ENCODE measurements around the gene WDR45B. TPM values are rescaled to one million over a fixed set of nuclear protein-coding genes. Genes with fewer than 3 reads are reported as not detected.

Gene WDR45B
- total RNA-seq, 3 donors from 2014 or later, result 74.2 to 118 (median 83.9) TPM

DNA sequence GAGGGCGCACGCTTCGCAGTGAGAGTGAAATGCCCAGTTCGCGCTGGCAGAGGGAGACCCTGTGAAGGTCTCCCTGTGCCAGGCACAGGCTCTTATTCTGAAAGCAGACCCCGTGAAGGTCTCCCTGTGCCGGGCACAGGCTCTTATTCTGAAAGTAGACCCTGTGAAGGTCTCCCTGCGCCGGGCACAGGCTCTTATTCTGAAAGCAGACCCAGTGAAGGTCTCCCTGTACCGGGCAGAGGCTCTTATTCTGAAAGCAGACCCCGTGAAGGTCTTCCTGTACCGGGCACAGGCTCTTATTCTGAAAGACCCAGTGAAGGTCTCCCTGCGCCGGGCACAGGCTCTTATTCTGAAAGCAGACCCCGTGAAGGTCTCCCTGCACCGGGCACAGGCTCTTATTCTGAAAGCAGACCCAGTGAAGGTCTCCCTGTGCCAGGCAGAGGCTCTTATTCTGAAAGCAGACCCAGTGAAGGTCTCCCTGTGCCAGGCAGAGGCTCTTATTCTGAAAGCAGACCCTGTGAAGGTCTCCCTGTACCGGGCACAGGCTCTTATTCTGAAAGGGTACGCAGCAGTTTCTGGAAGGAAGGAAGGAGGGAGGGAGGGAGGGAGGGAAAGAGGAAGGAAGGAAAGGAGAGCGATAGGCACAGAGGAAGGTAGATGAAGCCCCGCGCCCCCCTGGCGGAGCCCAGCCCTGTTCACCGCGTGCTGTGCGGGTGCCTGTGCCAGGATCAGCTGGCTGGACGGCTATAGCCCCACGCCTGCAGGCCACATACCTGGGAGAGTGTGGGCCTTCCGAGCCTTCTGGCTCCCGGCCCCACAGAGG lies 55.3 kb downstream of the WDR45B start:
- TF ChIP-seq, protein P1, sequence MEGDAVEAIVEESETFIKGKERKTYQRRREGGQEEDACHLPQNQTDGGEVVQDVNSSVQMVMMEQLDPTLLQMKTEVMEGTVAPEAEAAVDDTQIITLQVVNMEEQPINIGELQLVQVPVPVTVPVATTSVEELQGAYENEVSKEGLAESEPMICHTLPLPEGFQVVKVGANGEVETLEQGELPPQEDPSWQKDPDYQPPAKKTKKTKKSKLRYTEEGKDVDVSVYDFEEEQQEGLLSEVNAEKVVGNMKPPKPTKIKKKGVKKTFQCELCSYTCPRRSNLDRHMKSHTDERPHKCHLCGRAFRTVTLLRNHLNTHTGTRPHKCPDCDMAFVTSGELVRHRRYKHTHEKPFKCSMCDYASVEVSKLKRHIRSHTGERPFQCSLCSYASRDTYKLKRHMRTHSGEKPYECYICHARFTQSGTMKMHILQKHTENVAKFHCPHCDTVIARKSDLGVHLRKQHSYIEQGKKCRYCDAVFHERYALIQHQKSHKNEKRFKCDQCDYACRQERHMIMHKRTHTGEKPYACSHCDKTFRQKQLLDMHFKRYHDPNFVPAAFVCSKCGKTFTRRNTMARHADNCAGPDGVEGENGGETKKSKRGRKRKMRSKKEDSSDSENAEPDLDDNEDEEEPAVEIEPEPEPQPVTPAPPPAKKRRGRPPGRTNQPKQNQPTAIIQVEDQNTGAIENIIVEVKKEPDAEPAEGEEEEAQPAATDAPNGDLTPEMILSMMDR (IDR thresholded peaks at IDR 0.05), result no peak
- TF ChIP-seq POLR2AphosphoS5 (IDR thresholded peaks at IDR 0.05), result peak in 1 of 3 donors; percentile 12
- no peaks in the 10 kb centered on the region for H3K27me3 ChIP-seq
- H3K4me1 ChIP-seq, result peaks cover 0 to 18% of the 10 kb centered on the region in 2 donors
- intact Hi-C loops (cut with DNase I; ENCODE audit: low total_unique reads), result no loop called here
- peak overlapping the region; percentile 94 to 96 for H3K27ac ChIP-seq
- H3K36me3 ChIP-seq, result no peaks in the 10 kb centered on the region
- no peaks in the 10 kb centered on the region for H3K9me3 ChIP-seq
- peak overlapping the region; percentile 61 to 80 (median 68) for H3K4me3 ChIP-seq
- DNase-seq (ENCODE audit: low spot score in 2 of 2), result peak in 1 of 2 donors; percentile 79

DNA sequence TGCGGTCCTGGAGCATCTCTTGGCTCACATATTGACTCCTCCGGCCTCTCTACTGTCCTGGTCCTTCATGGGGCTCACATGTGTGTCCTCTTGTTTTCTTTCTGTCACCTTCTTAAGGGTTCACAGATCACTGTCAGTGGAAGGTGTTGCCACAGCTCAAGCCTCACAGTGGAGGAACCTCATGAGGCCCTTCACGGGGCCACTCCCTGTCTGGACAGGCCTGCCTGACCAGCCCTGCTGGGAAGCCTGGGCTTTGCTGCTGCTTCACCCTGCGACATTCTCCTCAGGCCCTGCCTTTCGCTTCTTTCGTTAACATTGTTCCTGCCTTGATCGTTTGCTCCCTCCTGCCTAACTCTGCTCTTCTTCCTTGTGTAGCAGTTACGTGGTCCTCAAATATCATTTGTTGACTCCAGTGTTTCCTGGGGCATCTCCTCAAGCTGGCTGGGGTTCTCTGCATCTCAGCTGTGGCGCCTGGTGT lies 55.9 kb downstream of the WDR45B start:
- TF ChIP-seq POLR2A (IDR thresholded peaks at IDR 0.05), result no peak
- TF ChIP-seq, protein P1 (IDR thresholded peaks at IDR 0.05), result no peak
- no peak for TF ChIP-seq POLR2AphosphoS5 (IDR thresholded peaks at IDR 0.05)

DNA sequence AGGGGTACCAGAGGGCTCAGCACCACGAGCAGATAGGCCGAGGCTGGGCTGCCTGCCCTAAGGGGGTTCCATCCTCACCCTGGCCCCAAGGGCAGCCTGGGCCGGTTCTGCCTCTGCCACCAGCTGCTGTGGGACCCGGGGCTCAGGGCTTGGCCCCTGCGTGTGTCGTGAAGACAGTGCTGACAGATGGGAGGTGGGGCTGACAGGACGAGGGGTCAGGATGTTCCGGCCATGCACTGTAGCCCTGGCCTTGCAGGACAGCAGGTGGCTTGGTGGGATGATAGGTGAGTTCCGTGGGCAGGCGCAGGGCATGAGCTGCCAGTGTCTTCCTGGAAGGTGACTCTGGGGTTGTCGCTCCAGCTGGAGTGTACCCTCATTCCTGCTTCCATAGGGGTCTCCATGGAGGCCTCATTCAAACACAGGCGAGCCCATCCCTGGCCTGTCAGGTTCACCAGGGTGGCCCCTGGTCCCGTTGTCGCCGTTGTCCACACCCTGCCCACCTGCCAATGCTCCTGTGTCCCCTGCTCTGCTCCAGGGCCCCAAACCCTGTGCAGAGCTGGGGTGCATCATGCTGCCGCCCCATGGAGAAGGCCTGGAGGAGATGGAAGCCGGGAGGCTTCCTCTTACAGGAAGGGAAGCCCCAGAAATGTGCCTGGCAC lies 57.2 kb downstream of the WDR45B start:
- Histone ChIP-seq H3K36me3 (peaks cover 10% of the 10 kb centered on the region), H3K4me3 (no peak overlapping the region), H3K27ac (peak overlapping the region; percentile 94 to 96), H3K27me3 (no peaks in the 10 kb centered on the region), H3K4me1 (peaks cover 0 to 18% of the 10 kb centered on the region in 2 donors), H3K9me3 (no peaks in the 10 kb centered on the region)
- no peak for TF ChIP-seq POLR2A (IDR thresholded peaks at IDR 0.05)
- TF ChIP-seq, protein P1 (IDR thresholded peaks at IDR 0.05), result no peak
- no peak for TF ChIP-seq POLR2AphosphoS5 (IDR thresholded peaks at IDR 0.05)
- intact Hi-C loops (cut with DNase I; ENCODE audit: low total_unique reads), result no loop called here
- no peak for DNase-seq (ENCODE audit: low spot score in 2 of 2)

More for the DNA sequence above, 55.9 kb downstream of the WDR45B start:
- Histone ChIP-seq H3K4me3 (peak overlapping the region; percentile 61 to 80 (median 68)), H3K27ac (peak overlapping the region; percentile 94 to 96), H3K36me3 (peaks cover 3% of the 10 kb centered on the region), H3K9me3 (no peaks in the 10 kb centered on the region), H3K4me1 (peaks cover 0 to 18% of the 10 kb centered on the region in 2 donors), H3K27me3 (no peaks in the 10 kb centered on the region)
- intact Hi-C loops (cut with DNase I; ENCODE audit: low total_unique reads), result no loop called here
- no peak for DNase-seq (ENCODE audit: low spot score in 2 of 2)

DNA sequence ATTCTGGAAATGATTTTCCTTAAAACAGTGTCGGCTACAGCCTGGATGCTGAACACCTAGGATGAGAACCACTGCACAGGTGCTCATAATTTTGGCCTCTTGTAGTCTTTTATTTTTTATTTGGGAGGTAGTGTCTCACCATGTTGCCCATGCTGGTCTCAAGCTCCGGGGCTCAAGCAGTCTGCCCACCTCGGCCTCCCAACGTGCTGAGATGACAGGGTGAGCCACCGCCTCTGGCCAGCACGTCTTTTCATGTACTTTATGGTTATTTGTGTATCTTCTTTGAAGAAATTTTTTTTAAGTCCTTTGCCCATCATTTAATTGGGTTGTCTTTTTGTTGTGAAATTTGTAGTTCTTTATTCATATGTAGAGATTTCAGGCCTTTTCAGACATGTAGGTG lies 58.0 kb downstream of the WDR45B start:
- H3K9me3 ChIP-seq, result no peaks in the 10 kb centered on the region
- DNase-seq (ENCODE audit: low spot score in 2 of 2), result no peak
- no peak overlapping the region for H3K4me3 ChIP-seq
- H3K27ac ChIP-seq, result no peak overlapping the region
- H3K36me3 ChIP-seq, result peaks cover 10% of the 10 kb centered on the region
- intact Hi-C loops (cut with DNase I; ENCODE audit: low total_unique reads), result no loop called here
- H3K27me3 ChIP-seq, result no peaks in the 10 kb centered on the region
- TF ChIP-seq POLR2A (IDR thresholded peaks at IDR 0.05) (no peak), POLR2AphosphoS5 (IDR thresholded peaks at IDR 0.05) (no peak)
- TF ChIP-seq, protein P1 (IDR thresholded peaks at IDR 0.05), result no peak
- H3K4me1 ChIP-seq, result peaks cover 0 to 18% of the 10 kb centered on the region in 2 donors

DNA sequence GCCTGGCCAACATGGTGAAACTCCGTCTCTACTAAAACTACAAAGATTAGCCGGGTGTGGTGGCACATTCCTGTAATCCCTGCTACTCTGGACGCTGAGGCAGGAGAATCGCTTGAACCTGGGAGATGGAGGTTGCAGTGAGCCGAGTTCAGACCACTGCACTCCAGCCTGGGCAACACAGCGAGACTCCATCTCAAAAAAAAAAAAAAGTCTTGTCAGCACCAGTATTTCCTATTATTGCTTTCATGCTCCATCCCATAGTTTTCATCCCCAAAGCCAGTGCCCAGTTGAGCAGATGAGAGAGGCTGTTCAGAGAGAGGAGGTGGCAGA lies 58.4 kb downstream of the WDR45B start:
- DNase-seq (ENCODE audit: low spot score in 2 of 2), result no peak
- Histone ChIP-seq H3K9me3 (no peaks in the 10 kb centered on the region), H3K27me3 (no peaks in the 10 kb centered on the region), H3K4me1 (peaks cover 0 to 18% of the 10 kb centered on the region in 2 donors), H3K4me3 (no peak overlapping the region), H3K27ac (peak overlapping the region in 1 of 2 donors; percentile 39), H3K36me3 (peaks cover 10% of the 10 kb centered on the region)
- TF ChIP-seq, protein P1 (IDR thresholded peaks at IDR 0.05), result no peak
- intact Hi-C loops (cut with DNase I; ENCODE audit: low total_unique reads), result no loop called here

Measured in breast epithelium (tissue), 4 donors.